ENCODE data around the gene KDSR. TPM values are rescaled to one million over a fixed set of nuclear protein-coding genes. Genes with fewer than 3 reads are reported as not detected.

The KDSR gene
- total and polyA plus RNA-seq, 4 donors: 11.3 to 37.2 (median 31.4) TPM

- no peak for DNase-seq (ENCODE audit: low spot score)
- H3K4me1 ChIP-seq (ENCODE audit: control insufficient read depth in 4 of 4, insufficient read depth in 4 of 4, low read length in 3 of 4): peaks cover 0 to 6% (median 4%) of the 10 kb centered on the region in 4 donors
- peaks cover 0 to 32% (median 23%) of the 10 kb centered on the region in 4 donors for H3K36me3 ChIP-seq (ENCODE audit: control insufficient read depth in 4 of 4, insufficient read depth in 3 of 4, low read depth in 1 of 4, low read length in 3 of 4)
- WGBS: 90% methylated on average over 4 of the region's 4 CpGs
- no peaks in the 10 kb centered on the region for H3K9me3 ChIP-seq (ENCODE audit: control insufficient read depth in 4 of 4, low read length in 3 of 4)
- H3K27me3 ChIP-seq (ENCODE audit: control insufficient read depth in 4 of 4, insufficient read depth in 4 of 4, low read length in 3 of 4): no peaks in the 10 kb centered on the region
- TF ChIP-seq GABPA (IDR thresholded peaks at IDR 0.05 in 1 of 2, conservative IDR thresholded peaks at IDR 0.05 in 1 of 2) (no peak), SP1 (IDR thresholded peaks at IDR 0.05) (no peak), FOXA2 (IDR thresholded peaks at IDR 0.05) (no peak), ZBTB33 (IDR thresholded peaks at IDR 0.05) (no peak), FOXA1 (IDR thresholded peaks at IDR 0.05) (no peak), RXRA (IDR thresholded peaks at IDR 0.05) (no peak), EGR1 (IDR thresholded peaks at IDR 0.05; ENCODE audit: low read depth in 2 of 2) (no peak), REST (IDR thresholded peaks at IDR 0.05) (no peak), TAF1 (conservative IDR thresholded peaks at IDR 0.05) (no peak), ATF3 (IDR thresholded peaks at IDR 0.05) (no peak)
- no peak overlapping the region for H3K4me3 ChIP-seq (ENCODE audit: low read depth in 1 of 3, low read length in 3 of 3)
- H3K9ac ChIP-seq (ENCODE audit: low read depth in 1 of 2, low read length in 2 of 2): no peak overlapping the region
- H3K27ac ChIP-seq (ENCODE audit: low read depth in 1 of 2, low read length in 2 of 2): no peak overlapping the region
Observed at GRCh38 chr18:63412953-63413352, 45.9 kb upstream of the KDSR start.

- Histone ChIP-seq H3K4me3 (ENCODE audit: low read depth in 1 of 3, low read length in 3 of 3) (no peak overlapping the region), H3K27me3 (ENCODE audit: control insufficient read depth in 4 of 4, insufficient read depth in 4 of 4, low read length in 3 of 4) (no peaks in the 10 kb centered on the region), H3K27ac (ENCODE audit: low read depth in 1 of 2, low read length in 2 of 2) (no peak overlapping the region), H3K9ac (ENCODE audit: low read depth in 1 of 2, low read length in 2 of 2) (no peak overlapping the region), H3K4me1 (ENCODE audit: control insufficient read depth in 4 of 4, insufficient read depth in 4 of 4, low read length in 3 of 4) (peaks cover 3 to 24% (median 23%) of the 10 kb centered on the region in 4 donors), H3K36me3 (ENCODE audit: control insufficient read depth in 4 of 4, insufficient read depth in 3 of 4, low read depth in 1 of 4, low read length in 3 of 4) (peaks cover 1 to 25% (median 21%) of the 10 kb centered on the region in 4 donors), H3K9me3 (ENCODE audit: control insufficient read depth in 4 of 4, low read length in 3 of 4) (no peaks in the 10 kb centered on the region)
- TF ChIP-seq REST (IDR thresholded peaks at IDR 0.05) (no peak), HNF4A (conservative IDR thresholded peaks at IDR 0.05) (no peak), ZBTB33 (IDR thresholded peaks at IDR 0.05) (no peak), RAD21 (IDR thresholded peaks at IDR 0.05) (no peak), GABPA (IDR thresholded peaks at IDR 0.05 in 1 of 2, conservative IDR thresholded peaks at IDR 0.05 in 1 of 2) (no peak), YY1 (IDR thresholded peaks at IDR 0.05) (no peak)
- no peak for DNase-seq (ENCODE audit: low spot score)
- WGBS: 90% methylated on average over 4 of the region's 4 CpGs
Observed at GRCh38 chr18:63410792-63411191, 43.8 kb upstream of the KDSR start.

Data from liver (tissue), 9 donors.